ENCODE measurements around the gene TMEM191B. TPM values are rescaled to one million over a fixed set of nuclear protein-coding genes. Genes with fewer than 3 reads are reported as not detected.
"Not testable (repeated sequence)": the region's sequence is repeated elsewhere in the genome, so short reads cannot be mapped to it uniquely, and the experiment has no call there.

TMEM191B gene
- total RNA-seq, 1 donor from 2014 or later, result 0.37 TPM

- H3K36me3 Mint-ChIP-seq (ENCODE audit: low read depth); H3K4me1 Mint-ChIP-seq (ENCODE audit: low read depth); H3K4me3 Mint-ChIP-seq (ENCODE audit: low read depth); H3K27ac Mint-ChIP-seq; H3K9me3 Mint-ChIP-seq; DNase-seq (ENCODE audit: low spot score); intact Hi-C loops (cut with micrococcal nuclease); H3K27me3 Mint-ChIP-seq (ENCODE audit: low read depth): not testable (repeated sequence)
These were observed 12.4 kb downstream of the TMEM191B start for GRCh38 chr22:18539994-18540393.

GRCh38 chr22:18543400-18543799 is 15.8 kb downstream of the TMEM191B start:
- H3K4me3 Mint-ChIP-seq (ENCODE audit: low read depth); H3K9me3 Mint-ChIP-seq; H3K36me3 Mint-ChIP-seq (ENCODE audit: low read depth); H3K4me1 Mint-ChIP-seq (ENCODE audit: low read depth); DNase-seq (ENCODE audit: low spot score); intact Hi-C loops (cut with micrococcal nuclease); H3K27ac Mint-ChIP-seq; H3K27me3 Mint-ChIP-seq (ENCODE audit: low read depth): not testable (repeated sequence)

- intact Hi-C loops (cut with micrococcal nuclease); H3K27ac Mint-ChIP-seq; H3K9me3 Mint-ChIP-seq; H3K27me3 Mint-ChIP-seq (ENCODE audit: low read depth); DNase-seq (ENCODE audit: low spot score); H3K36me3 Mint-ChIP-seq (ENCODE audit: low read depth); H3K4me1 Mint-ChIP-seq (ENCODE audit: low read depth); H3K4me3 Mint-ChIP-seq (ENCODE audit: low read depth): not testable (repeated sequence)
These were observed 17.0 kb downstream of the TMEM191B start for GRCh38 chr22:18544615-18545014.

- DNase-seq (ENCODE audit: low spot score); H3K36me3 Mint-ChIP-seq (ENCODE audit: low read depth); H3K4me1 Mint-ChIP-seq (ENCODE audit: low read depth); intact Hi-C loops (cut with micrococcal nuclease); H3K9me3 Mint-ChIP-seq; H3K27me3 Mint-ChIP-seq (ENCODE audit: low read depth); H3K27ac Mint-ChIP-seq; H3K4me3 Mint-ChIP-seq (ENCODE audit: low read depth): not testable (repeated sequence)
These were observed 22.0 kb downstream of the TMEM191B start for GRCh38 chr22:18549458-18550179.

GRCh38 chr22:18551046-18551445 is 23.4 kb downstream of the TMEM191B start:
- H3K27ac Mint-ChIP-seq; H3K27me3 Mint-ChIP-seq (ENCODE audit: low read depth); H3K9me3 Mint-ChIP-seq; DNase-seq (ENCODE audit: low spot score); H3K4me1 Mint-ChIP-seq (ENCODE audit: low read depth); H3K36me3 Mint-ChIP-seq (ENCODE audit: low read depth); intact Hi-C loops (cut with micrococcal nuclease); H3K4me3 Mint-ChIP-seq (ENCODE audit: low read depth): not testable (repeated sequence)

GRCh38 chr22:18552839-18553597 is 25.4 kb downstream of the TMEM191B start:
- H3K36me3 Mint-ChIP-seq (ENCODE audit: low read depth); DNase-seq (ENCODE audit: low spot score); intact Hi-C loops (cut with micrococcal nuclease); H3K27ac Mint-ChIP-seq; H3K4me1 Mint-ChIP-seq (ENCODE audit: low read depth); H3K27me3 Mint-ChIP-seq (ENCODE audit: low read depth); H3K9me3 Mint-ChIP-seq; H3K4me3 Mint-ChIP-seq (ENCODE audit: low read depth): not testable (repeated sequence)

- H3K4me1 Mint-ChIP-seq (ENCODE audit: low read depth), result not testable (repeated sequence)
These were observed 27.0 kb downstream of the TMEM191B start for GRCh38 chr22:18554280-18555256.

GRCh38 chr22:18558516-18558915 is 30.9 kb downstream of the TMEM191B start:
- intact Hi-C loops (cut with micrococcal nuclease); H3K4me3 Mint-ChIP-seq (ENCODE audit: low read depth); H3K27me3 Mint-ChIP-seq (ENCODE audit: low read depth); DNase-seq (ENCODE audit: low spot score); H3K27ac Mint-ChIP-seq; H3K9me3 Mint-ChIP-seq; H3K36me3 Mint-ChIP-seq (ENCODE audit: low read depth); H3K4me1 Mint-ChIP-seq (ENCODE audit: low read depth): not testable (repeated sequence)

More at GRCh38 chr22:18554280-18555256, 27.0 kb downstream of the TMEM191B start:
- H3K27me3 Mint-ChIP-seq (ENCODE audit: low read depth); H3K4me3 Mint-ChIP-seq (ENCODE audit: low read depth); DNase-seq (ENCODE audit: low spot score); intact Hi-C loops (cut with micrococcal nuclease); H3K9me3 Mint-ChIP-seq; H3K27ac Mint-ChIP-seq; H3K36me3 Mint-ChIP-seq (ENCODE audit: low read depth): not testable (repeated sequence)

GRCh38 chr22:18558939-18559338 is 31.3 kb downstream of the TMEM191B start:
- H3K27ac Mint-ChIP-seq; intact Hi-C loops (cut with micrococcal nuclease); H3K27me3 Mint-ChIP-seq (ENCODE audit: low read depth); H3K4me1 Mint-ChIP-seq (ENCODE audit: low read depth); H3K36me3 Mint-ChIP-seq (ENCODE audit: low read depth); DNase-seq (ENCODE audit: low spot score); H3K4me3 Mint-ChIP-seq (ENCODE audit: low read depth); H3K9me3 Mint-ChIP-seq: not testable (repeated sequence)

GRCh38 chr22:18560099-18560974 is 32.7 kb downstream of the TMEM191B start:
- H3K27ac Mint-ChIP-seq; DNase-seq (ENCODE audit: low spot score); H3K27me3 Mint-ChIP-seq (ENCODE audit: low read depth); H3K4me1 Mint-ChIP-seq (ENCODE audit: low read depth); H3K36me3 Mint-ChIP-seq (ENCODE audit: low read depth); H3K9me3 Mint-ChIP-seq; intact Hi-C loops (cut with micrococcal nuclease); H3K4me3 Mint-ChIP-seq (ENCODE audit: low read depth): not testable (repeated sequence)

- intact Hi-C loops (cut with micrococcal nuclease); H3K4me3 Mint-ChIP-seq (ENCODE audit: low read depth); H3K4me1 Mint-ChIP-seq (ENCODE audit: low read depth); H3K9me3 Mint-ChIP-seq; DNase-seq (ENCODE audit: low spot score); H3K27me3 Mint-ChIP-seq (ENCODE audit: low read depth); H3K36me3 Mint-ChIP-seq (ENCODE audit: low read depth); H3K27ac Mint-ChIP-seq: not testable (repeated sequence)
These were observed 43.1 kb downstream of the TMEM191B start for GRCh38 chr22:18570509-18571246.

Measured in activated T-helper 2 cell treated with anti-CD3 and anti-CD28 coated beads, Interferon-gamma antibody, Interleukin-2, Interleukin-4, amounts not matched to agents 10 μg/mL and 5 μg/mL and 100 μg/mL, durations not matched to agents 14 hours and 24 hours and 36 hours (primary cell).